Daoy (cell line): ENCODE results near the gene CDC14C. TPM values are rescaled to one million over a fixed set of nuclear protein-coding genes. Genes with fewer than 3 reads are reported as not detected.
"Not testable (repeated sequence)": the region's sequence is repeated elsewhere in the genome, so short reads cannot be mapped to it uniquely, and the experiment has no call there.

Source experiments
- DNase-seq: peaks from one replicate; pipeline ENCODE4 v3.0.0-alpha.2; 2015; ENCODE audit warnings: low read depth
- total RNA-seq: library from RNA; depleted of rRNA; stranded (reverse); fragments of >200 nt; shearing (Covaris generic); gene quantifications from 2 replicates; pipeline ENCODE4 v1.2.3, GENCODE V29; 2014; rRNA removed

Gene CDC14C
- total RNA-seq = not detected in 2 replicates

DNA sequence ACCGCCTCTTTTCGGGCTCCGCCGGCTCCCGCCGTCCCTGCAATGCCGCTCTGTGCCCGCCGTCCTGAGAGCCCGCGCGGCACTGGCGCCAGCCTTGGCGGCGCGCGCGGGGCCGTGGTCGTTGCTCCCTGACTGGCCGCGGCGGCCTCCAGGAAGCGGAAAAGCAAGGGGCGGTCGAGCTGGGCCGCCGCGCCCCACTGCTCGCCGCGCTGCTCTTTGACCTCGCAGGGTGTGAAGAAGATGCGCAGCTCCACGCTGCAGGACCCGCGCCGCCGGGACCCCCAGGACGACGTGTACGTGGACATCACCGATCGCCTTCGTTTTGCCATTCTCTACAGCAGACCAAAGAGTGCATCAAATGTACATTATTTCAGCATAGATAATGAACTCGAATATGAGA lies at the start of gene CDC14C:
CDC14C (plus strand) TSS at position 115 of the 400 bp plus-strand sequence; CDS start at position 241, 126 bp downstream.
- DNase-seq = no peak

DNA sequence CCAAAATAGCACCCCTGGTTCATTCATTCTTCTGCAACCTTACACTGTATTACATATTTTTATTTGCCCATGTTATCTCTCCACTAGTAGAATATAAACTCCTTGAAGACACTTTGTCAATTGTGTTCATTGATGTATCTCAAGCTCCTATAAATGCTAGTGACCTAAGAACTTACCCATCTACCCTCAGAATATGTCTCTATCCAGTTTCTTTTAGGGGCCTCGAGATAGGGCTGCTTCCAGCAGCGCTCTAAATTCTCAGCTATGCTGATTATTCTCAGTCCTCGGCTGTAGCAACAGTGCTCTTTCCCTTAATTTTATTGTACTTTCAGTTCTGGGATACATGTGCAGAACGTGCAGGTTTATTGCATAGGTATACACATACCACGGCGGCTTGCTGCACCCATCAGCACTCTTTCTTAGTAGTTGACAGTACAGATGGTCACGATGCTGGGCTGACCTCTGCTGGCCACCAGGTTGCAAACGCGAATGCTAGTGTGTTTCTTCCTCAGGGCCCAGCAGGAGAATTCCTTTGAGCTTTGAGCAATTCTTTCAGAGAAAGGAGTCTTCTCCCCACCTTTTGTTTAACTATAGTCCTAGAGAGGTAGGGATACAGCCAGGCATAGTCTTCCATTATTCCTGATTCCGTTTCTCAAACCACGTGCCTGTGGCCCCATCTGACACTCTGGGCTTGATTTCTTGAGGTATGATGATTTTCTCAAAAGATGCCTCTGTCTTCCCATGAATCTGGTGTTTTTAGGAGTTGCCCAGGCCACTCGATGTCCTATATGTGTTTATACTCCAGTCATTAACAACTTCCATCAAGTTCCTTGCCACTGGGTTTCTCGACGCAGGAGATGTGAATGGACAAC lies 49.1 kb upstream of the CDC14C start:
- DNase-seq = no peak

DNA sequence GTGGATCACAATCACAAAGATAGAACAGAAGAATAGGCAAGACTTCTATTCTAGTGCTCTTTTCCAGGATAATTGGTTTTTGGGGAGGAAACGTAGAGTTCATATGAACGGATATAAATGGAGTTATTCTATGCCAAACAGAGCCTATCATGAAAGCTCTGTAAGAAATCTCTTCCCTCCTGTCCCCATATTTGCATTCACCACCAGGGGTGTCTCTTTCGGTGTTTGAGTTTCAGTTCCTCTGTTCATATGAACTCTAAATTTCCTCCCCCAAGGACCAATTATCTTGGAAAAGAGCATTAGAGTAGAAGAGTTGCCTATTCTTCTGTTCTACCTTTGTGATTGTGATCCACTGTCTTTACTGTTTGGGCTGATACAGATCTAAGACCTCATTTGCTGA lies 48.3 kb upstream of the CDC14C start:
- DNase-seq = no peak

DNA sequence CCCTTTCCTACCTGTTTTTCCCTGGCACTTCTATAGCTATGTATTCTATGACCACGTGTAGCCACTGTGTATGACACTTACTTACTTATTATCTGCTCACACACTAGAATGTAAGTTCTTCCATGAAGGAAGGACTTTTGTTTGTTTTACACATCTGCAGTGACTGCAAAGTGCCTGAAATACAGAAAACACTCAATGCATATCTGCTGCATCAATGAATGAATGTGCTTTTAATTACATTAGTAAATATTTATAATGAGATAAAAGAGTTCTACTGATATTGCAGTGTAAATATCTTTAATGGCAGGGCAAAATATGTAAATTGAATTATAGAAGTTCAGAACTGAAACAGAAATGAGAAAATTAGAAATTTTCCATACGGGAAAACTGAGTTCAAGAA lies 43.5 kb upstream of the CDC14C start:
- no peak for DNase-seq

DNA sequence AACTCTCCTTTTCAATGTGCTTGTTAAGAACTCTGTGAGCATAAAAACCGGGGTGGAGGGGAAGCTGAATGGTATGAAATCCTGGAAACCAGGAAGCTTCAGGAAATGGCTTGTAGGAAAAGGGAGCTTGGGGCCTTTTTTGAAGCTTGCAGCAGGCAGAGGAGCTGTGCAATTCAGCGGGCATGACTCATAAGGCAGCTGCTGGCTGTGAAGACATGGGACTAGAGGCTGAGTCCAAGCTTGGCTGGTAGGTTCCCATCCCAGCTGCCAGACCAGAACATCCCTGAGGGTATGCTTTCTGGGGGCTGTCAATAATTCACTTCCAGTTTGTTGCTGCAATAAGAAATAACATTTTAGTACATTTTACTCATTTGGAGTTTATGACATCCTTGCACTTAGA lies 36.8 kb upstream of the CDC14C start:
- DNase-seq = no peak

DNA sequence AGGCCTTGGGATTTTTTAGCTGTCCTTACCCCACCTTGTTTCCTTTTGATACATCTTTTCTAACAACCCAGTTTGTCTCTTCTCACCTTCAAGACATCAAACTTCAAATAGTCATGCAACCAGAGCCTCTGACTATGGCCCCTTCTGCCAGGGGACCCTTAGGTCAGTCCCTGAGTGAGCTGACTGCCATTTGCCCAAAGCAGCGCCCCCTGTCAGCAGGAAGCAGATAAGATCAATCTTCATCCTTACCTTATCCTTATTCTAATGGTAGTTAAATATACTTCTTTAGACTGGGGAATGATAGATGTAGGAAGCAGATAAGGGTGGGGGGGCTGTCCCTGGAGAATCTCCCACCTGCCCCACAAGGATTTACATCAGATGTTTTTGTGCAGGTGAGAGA lies 29.8 kb upstream of the CDC14C start:
- no peak for DNase-seq

DNA sequence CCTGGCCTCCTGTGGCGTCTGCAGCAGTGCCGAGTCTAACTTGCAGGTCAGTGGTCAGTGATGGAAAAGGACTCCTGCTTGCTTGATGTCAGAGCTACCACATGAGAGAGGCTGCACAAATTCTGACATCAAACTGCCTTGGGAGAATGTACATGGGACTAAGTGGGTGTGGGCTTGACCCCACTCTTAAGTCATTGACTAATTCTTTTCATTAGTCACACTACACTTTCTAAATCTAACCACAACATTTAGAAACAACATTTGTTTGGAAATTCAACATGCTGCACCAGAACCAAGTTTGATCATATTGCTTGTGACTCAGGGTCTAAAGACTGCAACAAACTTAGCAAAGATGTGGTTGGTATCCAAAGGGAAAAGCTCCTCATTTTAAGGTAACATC lies 24.4 kb upstream of the CDC14C start:
- DNase-seq = no peak

DNA sequence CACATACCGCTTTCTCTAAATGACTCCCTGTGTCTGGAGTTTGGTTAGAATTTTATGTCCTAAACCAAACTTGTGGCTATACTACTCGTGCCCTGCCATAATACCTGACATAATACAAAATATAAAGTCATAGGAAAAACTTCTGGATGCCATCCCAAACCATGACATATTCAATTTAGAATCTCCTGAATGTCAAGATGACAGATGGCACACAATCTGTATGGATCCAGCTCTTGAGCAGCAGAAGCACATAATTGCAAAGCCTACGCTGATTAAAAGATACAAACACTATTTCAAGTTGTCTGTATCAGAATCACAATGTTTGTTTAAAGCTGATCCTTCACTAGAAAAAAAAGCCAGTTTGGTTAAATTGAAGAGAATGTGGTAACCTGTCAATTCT lies 22.4 kb upstream of the CDC14C start:
- DNase-seq = no peak

DNA sequence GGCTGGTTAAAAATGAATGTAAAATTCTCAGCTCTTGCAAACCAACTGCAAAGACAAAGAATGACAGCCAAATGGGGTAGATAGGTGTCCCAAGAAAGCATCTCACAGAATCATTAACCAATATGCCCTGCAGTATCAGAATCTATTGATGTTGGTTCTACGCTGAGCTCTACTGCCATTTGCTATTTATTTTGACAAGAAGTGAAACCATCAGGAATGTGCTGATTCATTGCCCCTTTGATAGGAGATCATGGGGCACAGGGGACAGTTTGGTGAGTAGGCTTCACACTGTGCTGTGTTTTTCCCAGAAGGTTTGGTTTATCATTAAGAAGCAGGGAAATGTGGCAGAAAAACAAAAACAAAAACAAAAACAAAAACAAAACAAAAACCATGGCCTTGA lies 19.4 kb upstream of the CDC14C start:
- DNase-seq = no peak

DNA sequence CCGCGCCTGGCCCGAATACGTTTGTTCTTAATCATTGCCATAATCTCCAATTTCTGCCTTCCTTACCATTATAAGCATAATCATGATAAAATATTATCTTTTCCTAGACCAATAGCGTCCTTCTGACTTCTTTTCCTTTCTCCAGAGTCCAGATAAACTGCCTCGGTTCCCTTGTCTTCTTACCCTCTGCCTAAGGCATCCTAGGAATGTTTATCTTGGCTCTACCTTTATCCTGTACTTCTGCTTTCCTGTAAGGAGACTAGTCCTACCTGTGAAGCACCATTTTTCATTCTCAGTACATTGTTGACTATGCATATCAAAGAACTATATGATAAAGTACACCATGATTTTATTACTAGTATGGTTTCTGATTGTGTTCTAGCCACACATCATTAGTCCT lies 18.7 kb upstream of the CDC14C start:
- DNase-seq = not testable (repeated sequence)

DNA sequence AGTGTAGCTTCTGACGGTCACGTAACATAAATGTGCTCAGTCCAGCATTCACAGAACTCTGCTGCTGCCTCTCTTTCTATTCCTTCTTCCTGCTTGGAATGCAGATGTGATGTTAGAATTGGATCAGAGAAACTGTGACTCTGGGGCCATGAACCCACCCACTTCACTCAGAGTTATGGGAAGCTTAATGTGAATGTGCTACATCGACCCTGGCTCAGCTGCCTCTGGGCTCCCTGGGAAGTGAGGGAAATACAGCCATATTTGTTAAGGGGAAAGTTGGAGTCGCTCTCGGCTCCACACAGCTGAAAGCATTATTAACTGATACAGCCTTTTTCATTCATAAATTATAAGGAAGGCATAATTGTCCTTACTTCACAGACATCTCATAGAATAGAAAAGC lies 14.5 kb upstream of the CDC14C start:
- DNase-seq = not testable (repeated sequence)

DNA sequence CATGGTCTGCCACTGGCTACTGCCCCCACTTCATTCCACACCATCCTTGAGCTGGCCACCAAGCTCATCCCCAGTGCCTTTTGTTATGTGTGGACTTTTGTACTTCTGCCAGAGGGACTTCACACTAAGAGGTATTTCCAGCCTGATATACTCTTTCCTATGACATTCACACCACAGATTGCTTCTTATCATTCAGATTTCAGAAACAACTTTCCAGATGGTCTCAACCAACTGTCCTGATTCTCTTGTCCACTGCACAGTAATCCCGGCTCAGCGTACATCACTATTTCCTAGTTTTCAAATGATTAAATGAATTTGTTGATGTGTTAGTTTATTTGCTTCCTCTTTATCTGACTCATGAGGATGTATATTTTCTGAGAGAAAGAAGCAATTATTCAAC lies 7.1 kb downstream of the CDC14C start:
- DNase-seq = no peak

DNA sequence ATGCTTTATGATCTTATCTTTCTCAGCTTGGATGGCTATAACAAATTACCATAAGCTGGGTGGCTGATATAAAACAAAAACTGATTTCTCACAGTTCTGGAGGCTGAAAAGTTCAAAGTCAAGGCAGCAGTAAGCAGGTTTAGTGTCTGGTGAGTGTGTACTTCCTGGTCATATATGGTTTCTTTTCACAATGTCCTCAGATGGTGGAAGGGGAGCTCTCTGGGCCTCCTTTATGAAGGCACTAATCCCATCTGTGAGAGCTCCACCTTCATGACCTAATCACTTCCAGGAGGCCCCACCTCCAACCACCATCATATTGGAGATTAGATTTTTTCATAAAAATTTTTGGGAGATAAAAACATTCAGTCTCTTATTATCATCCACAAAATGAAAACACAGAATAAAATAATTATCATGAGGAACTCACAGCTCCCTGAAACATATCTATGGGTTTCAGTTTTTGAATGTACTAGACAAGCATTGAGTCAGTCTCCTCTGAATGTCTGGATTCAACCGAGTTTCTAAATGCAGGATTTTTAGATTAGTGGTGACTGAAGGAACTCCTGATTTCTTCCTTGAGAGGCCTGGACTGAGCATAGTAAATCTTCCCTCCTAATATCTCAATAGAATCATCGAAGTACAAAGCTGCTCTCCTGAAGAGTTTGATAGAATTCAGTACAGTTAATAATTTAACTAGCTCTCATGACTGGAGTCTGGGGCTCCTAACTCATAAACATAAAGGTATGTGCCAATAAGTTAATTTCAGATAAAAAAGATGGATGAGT lies 8.0 kb downstream of the CDC14C start:
- DNase-seq = no peak

DNA sequence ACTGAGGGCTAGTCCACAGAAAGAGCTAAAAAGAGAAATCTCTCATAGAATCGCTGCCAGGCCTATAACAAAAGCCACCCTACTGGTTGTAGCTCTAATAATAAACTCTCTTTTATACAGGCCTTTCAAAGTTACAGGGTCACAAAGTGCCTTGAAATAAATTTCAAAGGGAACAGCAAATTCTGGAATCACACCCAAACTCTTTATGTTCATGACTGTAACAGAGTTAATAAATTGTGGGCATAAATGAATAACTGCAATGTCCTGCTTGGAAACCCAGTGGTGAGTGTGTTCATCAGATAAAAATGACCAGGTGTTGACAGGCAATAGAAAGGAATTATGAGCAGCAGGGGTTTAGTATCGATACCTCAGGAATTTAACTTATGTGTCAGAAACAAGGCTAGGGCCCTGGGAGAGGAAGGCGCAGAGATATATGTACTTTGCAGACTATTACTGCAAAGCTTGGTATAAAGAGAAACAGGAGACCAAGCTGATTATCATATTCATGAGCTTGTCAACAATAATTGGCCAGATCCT lies 9.3 kb downstream of the CDC14C start:
- DNase-seq = no peak

DNA sequence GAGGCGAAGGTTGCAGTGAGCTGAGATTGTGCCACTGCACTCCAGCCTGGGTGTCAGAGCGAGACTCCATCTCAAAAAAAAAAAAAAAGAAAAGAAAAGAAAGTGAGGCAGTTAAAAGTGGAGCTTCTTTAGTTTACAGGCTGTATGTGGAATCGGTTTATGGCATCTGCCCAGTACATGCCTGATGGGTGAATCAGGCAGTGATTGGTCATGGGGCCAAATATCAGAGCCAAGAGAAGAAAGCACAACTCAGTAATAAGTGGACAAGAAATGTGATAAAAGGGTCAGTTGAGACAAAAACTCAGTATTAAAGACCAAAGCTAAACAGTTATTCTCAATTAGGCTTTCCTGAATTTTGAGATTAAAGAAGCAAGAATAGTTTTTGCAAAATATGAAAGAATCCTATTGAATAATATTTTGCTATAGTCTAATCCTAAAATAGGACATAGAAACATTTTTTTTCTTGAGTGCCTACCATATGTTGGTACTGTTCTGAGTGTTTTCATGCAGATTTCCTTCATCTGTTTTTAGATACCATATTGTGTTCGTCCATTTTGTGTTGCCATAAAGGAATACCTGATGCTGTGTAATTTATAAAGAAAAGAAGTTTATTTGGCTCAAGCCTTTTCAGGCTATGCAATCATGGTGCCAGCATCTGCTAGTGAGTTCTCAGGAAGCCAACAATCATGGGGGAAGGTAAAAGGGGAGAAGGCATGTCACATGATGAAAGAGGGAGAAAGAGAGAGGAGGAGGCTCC lies 14.4 kb downstream of the CDC14C start:
- DNase-seq = no peak

DNA sequence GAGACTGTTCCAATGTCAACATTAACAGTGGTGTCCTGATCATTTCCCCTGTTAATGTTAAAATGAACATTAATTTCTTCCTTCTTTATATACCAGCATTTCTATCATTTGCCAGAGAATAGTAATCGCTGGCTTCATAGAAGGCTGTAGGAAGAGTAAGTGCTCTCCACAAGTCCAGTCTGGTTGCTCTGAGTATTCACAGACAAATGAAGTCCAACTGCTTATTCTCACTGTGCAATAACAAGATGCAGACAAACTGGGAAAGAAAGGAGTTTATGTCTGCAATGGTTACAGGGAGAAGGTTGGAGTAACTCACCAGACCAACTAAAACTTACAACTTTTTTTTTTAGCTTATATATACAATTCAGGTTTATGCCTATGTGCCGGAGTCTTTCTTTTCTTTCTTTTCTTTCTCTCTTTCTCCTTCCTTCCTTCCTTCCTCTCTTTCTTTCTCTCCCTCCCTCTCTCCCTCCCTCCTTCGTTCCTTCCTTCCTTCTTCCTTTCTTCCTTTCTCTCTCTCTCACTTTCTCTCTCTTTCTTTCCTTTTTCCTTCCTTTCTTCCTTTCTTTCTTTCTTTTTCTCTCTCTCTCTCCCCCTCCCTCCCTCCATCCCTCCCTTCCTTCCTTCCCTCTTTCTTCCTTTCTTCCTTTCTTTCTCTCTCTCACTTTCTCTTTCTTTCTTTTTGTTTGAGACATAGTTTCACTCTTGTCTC lies 19.1 kb downstream of the CDC14C start:
- no peak for DNase-seq

DNA sequence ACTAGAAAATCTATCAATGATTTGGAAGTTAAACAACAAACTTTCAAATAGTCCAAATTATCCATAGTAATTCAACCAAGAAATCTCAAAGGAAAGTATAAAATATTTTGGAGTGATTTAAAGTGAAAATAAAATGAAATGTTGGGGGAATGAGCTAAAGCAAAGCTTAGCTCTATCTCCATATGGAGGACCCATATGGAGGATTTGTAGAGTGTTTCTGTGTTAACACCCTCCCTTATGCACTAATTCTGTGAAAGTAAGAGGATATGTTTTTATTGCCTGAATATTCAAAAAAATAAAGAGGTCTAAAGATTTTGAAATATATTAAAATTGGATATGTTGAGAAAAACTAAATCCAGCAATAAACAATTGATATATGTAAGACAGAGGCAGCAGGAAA lies 31.6 kb downstream of the CDC14C start:
- DNase-seq = no peak

DNA sequence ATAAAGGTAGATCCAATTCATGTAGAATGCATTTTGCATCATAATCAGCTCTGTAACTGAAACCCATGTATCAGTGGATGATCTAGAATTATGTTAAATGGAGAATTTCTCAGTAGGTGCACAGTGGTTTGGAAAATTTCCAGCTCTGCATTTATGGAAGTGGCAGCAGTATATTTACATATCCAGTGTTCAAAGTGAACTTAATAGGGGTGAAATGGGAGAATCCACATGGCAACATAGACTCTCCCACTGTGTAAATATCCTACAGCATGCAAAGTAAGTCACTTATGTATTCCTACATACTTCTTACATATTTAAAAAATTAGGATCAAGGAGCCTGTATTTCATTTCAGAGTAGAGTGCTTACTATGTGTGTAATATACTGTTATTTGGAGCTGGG lies 35.3 kb downstream of the CDC14C start:
- DNase-seq = no peak

DNA sequence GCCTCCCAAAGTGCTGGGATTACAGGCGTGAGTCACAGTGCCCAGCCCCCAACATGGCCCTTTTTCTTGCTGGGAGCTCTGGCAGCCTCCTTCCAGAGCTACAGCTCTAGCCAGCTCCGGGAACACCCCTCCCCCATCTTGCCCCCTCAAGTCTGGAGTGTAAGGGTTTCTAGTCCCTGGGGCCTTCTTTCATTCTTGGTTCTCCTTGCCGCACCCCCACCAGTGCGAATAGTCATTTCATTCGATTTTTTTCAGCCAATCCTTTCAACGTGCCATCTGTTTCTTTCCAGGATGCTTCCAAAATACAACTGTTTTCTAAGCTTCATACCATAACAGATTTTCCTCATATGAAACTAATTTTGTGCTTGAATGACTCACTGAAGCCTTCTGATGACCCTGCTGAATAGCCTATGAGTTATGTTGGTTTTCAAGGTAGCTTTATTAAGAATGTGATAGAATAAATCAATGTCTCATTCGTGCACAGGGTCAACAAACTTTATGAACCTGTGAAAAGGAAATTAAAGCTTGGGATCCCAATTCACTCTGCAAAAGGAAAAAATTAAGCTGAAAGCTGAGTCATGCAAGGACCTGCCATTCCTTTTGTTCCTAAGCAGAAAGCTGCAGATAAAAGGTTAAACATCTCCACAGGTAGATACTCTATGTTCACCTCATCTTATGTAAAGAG lies 38.6 kb downstream of the CDC14C start:
- no peak for DNase-seq

DNA sequence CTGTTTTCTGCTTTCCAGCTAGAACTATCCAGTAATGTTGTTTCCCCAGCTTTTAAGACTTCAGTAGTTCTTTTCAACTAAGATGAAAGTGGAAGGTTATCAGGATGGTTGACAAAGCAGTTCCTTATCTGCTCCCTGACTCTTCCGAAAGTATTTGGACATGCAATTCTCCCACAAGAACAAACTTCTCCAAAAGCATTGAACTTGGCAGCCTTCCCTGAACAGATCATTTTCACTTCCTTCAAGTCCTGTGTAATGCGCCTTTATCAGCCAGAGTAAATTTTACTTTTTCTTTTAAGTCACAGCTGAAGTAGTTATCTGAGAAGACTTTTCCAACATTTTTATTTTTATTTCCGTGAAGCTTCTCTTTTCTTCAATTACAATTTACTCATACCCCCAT lies 39.7 kb downstream of the CDC14C start:
- DNase-seq = no peak

DNA sequence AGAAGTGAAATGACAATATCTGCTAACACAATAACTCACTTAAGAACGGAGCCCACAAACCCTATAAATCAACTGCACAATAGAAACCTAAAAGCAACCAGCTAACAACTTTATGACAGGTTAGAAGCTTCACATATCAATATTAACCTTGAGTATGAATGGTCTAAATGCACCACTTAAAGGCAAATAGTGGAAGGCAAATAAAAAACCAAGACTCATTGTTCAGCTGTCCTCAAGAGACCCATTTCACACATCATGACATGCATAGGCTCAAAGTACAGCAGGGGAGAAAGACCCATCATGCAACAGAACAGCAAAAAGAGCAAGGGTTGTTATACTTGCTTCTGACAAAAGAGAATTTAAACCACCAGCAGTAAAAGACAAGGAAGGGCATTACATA lies 46.8 kb downstream of the CDC14C start:
- no peak for DNase-seq
